HG02763 (cell line): ENCODE measurements around the gene MOV10L1.
"Not testable (repeated sequence)": the region's sequence is repeated elsewhere in the genome, so short reads cannot be mapped to it uniquely, and the experiment has no call there.

Experiments
- ATAC-seq: cut with Tn5 transposase; IDR thresholded peaks from one replicate; pipeline ENCODE4 v1.9.1; 2021; ENCODE audit warnings: mild to moderate bottlenecking, moderate library complexity; ENCODE audit not compliant: unreplicated experiment

Gene MOV10L1

DNA sequence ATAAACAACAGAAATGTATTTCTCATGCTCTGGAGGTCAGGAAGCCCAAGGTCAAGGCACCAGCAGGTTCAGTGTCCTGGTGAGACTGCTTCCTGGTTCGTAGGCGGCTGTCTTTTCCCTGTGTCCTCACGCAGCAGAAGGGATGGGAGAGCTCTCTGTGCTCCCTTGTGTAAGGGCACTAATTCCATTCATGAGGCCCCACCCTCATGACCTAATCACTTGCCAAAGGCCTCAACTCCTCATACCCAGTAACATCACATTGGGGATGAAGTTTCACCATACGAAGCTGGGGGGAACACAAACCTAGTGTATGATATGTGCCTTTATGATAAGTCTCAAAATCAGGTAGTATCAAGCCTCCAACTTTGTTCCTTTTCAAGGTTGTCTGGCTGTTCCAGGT lies 42.1 kb downstream of the MOV10L1 start:
- no peak for ATAC-seq

GRCh38 chr22:50134481-50134880 lies 44.7 kb downstream of the MOV10L1 start:
- ATAC-seq = no peak

GRCh38 chr22:50136581-50137015 lies 46.8 kb downstream of the MOV10L1 start:
- no peak for ATAC-seq

- not testable (repeated sequence) for ATAC-seq
Observed at GRCh38 chr22:50137277-50137676, 47.5 kb downstream of the MOV10L1 start.

GRCh38 chr22:50138041-50138440 lies 48.2 kb downstream of the MOV10L1 start:
- ATAC-seq = no peak

DNA sequence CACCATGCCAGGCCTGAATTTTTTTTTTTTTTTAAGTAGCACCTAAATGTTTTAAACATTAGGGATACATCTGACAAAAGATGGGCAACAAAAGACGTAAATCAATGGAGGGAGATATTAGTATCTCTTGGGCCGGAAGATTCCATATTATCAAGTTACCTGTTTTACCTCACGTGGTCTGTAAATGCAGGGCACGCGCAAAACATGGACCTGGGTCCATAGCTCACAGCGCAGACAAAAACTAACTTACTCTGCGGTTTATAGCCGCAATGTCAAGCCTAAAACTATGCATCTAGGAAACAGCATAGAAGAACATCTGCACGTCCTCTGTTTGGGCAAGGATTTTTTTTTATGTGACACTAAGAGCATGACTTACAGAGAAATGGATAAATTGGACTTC lies 49.2 kb downstream of the MOV10L1 start:
- no peak for ATAC-seq

GRCh38 chr22:50139843-50140415 lies 50.1 kb downstream of the MOV10L1 start:
- no peak for ATAC-seq

DNA sequence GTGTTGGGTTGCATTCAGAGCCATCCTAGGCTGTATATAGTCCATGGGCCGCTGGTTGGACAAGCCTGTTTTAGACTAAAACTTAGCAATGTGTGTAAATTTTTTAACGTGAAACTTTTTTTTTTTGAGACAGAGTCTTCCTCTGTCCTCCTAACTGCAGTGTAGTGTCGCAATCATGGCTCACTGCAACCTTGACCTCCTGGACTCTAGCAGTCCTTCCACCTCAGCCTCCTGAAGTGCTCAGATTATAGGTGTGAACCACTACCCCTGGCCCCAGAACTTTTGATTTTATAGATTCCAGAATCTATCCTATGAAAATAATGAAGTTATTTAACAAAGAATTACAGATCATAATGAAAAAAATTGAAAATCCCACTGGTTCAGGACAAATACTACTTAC lies 50.8 kb downstream of the MOV10L1 start:
- ATAC-seq = no peak

- no peak for ATAC-seq
Observed at GRCh38 chr22:50141462-50141861, 51.7 kb downstream of the MOV10L1 start.

DNA sequence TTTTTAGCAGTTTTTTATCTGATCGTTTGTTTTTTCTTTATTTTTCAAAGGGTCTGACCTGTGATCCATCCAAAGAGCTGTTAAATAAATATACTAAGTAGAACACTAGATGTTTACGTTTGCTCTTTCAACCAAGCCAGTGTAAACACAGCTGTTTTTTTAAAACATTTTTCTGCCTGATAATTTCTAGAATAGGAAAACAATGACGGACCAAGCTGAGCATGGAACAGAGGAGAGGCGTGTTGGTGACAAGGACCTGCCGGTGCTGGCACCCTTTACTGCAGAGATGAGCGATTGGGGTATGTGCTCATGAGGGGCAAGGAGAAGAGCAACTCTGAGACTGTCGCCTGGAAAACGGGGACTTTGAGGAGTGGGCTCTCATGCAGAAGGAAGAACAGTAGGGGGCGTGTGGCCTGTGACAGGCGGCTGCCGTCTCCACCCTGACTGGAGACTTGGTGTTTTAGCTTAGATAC lies 52.1 kb downstream of the MOV10L1 start:
- ATAC-seq = no peak

DNA sequence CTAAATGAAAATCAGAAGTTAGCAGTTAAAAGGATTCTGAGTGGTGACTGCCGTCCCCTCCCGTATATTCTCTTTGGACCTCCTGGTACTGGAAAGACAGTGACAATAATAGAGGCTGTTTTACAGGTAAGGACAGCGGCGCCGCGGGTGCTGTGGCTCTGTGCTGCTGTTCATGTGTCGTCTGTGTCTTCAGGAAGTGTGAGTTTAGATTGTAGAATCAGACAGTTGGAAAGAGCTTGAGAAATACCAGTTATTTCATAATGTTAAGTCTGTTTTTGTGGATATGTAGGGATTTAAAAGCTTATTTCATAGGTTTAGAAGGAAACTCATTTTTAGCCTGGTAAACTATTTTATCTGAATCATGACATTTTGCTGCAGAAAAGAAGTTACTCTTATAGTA lies 53.3 kb downstream of the MOV10L1 start:
- ATAC-seq = no peak

DNA sequence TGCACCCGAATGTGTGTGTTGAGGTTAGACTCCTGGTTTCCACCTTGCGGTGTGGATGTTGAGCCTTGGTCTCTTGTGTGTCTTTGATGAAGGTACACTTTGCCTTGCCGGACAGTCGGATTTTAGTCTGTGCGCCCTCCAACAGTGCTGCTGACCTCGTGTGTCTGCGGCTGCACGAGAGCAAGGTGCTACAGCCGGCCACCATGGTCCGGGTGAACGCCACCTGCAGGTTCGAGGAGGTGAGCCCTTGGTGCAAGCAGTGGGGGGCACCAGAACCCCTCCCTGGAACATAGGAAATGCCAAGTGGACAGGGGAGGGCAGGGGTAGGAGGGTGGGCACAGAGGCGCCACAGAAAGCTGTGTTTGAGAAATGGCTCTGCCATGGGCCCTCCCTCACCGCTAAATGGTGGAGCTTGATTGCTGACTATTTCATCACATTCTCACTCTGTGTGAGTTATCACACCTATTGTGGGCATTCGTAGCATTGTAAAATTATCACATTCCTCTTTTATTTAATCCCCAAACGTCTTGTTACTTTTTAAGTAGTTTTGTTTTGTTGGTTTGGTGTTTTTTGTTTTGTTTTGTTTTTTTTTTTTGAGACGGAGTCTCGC lies 54.3 kb downstream of the MOV10L1 start:
- no peak for ATAC-seq

- ATAC-seq = no peak
Observed at GRCh38 chr22:50145721-50146438, 56.1 kb downstream of the MOV10L1 start.

DNA sequence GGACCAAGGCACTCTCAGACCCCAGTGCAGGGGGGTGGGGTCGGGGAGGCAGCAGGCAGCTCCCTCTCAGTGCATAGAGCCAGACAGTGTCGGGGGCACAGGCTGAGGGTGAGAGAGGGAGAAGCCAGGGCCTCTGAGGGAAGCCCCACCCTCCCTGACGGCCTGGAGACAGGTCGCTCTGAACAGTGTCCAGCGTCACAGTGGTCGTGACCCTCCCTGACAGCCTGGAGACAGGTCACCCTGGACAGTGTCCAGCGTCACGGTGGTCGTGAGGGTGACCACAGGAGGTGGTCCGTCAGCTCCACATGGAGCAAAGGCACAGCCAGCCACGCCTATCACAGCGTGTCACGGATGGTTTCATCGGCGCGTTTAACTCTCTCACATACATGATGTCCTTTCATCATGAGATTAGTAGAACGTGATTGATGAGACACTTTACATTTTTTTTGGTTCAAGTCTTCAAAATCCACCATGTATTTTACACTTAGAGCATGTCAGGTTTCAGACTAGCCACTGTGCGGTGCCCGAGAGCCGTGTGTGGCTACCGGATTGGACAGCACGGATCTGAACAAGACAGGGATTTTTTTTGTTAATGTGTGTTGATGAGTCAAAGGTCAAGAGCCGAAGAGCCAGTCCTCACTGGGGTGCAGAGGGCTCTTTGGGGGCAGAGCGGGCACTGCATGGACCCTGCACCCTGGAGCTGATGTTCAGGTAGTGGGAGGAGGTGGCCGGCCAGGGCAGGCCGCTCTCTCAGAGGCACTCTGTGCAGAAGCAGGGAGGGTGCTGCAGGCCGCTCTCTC lies 56.8 kb downstream of the MOV10L1 start:
- no peak for ATAC-seq

GRCh38 chr22:50147258-50148165 lies 57.7 kb downstream of the MOV10L1 start:
- not testable (repeated sequence) for ATAC-seq

GRCh38 chr22:50148166-50148500 lies 58.3 kb downstream of the MOV10L1 start:
- ATAC-seq = no peak

DNA sequence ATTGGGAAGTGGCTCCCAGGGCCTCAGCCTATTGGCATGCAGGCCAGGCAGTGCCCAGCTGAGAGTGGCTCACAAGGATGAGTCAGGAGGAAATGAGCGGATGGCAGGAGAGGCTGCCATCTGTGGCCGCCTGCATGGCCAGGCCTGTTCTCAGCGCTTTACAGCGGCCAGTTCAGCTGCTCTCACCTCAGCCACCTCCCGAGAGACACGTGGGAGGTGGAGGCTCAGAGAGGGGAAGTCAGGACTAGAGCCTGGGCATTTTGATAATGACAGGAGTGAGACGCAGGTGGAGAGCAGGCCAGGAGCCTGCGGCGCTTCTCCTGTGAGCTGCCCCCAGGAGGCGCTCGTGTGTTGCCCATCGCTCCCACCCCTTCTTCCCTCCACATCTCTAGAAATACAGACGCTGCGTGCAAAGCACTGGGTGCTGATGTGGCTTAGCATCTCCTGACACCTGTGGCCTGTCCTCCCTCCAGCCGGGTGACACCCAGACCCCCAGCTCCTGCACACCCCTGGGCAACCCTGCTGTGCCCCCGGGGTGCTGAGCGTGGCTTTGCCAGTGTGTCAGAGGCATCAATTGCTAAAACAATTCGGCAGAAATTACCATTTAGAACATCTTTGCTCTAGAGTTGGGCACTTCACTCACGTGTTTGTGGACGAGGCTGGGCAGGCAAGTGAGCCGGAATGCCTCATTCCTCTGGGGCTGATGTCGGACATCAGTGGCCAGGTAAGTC lies 59.4 kb downstream of the MOV10L1 start:
- ATAC-seq = no peak

GRCh38 chr22:50150161-50151129 lies 60.6 kb downstream of the MOV10L1 start:
- ATAC-seq = no peak
